SK-N-SH (cell line): Measurements from ENCODE around the gene RNASET2. TPM values are rescaled to one million over a fixed set of nuclear protein-coding genes. Genes with fewer than 3 reads are reported as not detected.
A peak's percentile ranks its signal among the peaks of the same experiment; 100 is the strongest.

Experiments
- CTCF ChIA-PET: fragments of 300-600, 350-600 bp; formaldehyde crosslinking; extraction: SDS; loops from one replicate; lab custom pipeline; 2021; lab: Yijun Ruan, JAX
- POLR2A ChIA-PET: fragments of 350-600 bp; sonication (Branson Sonifier 250); formaldehyde crosslinking; extraction: SDS; loops from one replicate; lab custom pipeline; 2020; ENCODE audit warnings: antibody characterized with exemption, inconsistent platforms; lab: Yijun Ruan, JAX
- DNase-seq: peaks from one replicate; pipeline ENCODE4 v3.0.0; 2012
- H2AFZ ChIP-seq: fragments of 200-600 bp; sonication (generic); 2 replicates; pipeline ENCODE4 v1.8.1; 2016; ENCODE audit warnings: antibody characterized with exemption, mild to moderate bottlenecking, low read depth
- H3F3A ChIP-seq: fragments of 200-600 bp; sonication (generic); replicated peaks from 2 replicates; pipeline ENCODE3; 2016; ENCODE audit warnings: antibody characterized with exemption, mild to moderate bottlenecking; ENCODE audit not compliant: insufficient read depth
- H3K27ac ChIP-seq, 2 experiments: fragments of 200-500 bp in 1 of 2; fragments of 200-600 bp in 1 of 2; sonication (Bioruptor generic) in 1 of 2; sonication (generic), shearing (Covaris generic) in 1 of 2; 2 replicates each; pipeline versions ENCODE4 v1.5.1 to v1.6.1; 2014 to 2016; ENCODE audit warnings: low read depth in 2 of 2, inconsistent platforms in 1 of 2, low read length in 1 of 2, mild to moderate bottlenecking in 1 of 2, mixed read lengths in 1 of 2
- H3K27me3 ChIP-seq: fragments of 200-600 bp; sonication (generic), shearing (Covaris generic); 2 replicates; pipeline ENCODE4 v1.6.1; 2016; ENCODE audit warnings: mixed run types; ENCODE audit not compliant: insufficient read depth
- H3K36me3 ChIP-seq, 2 experiments: fragments of 200-500 bp in 1 of 2; fragments of 200-600 bp in 1 of 2; sonication (Bioruptor generic) in 1 of 2; sonication (generic) in 1 of 2; replicated peaks in 1 of 2; 2 replicates each; pipeline versions ENCODE3 to v1.5.1; 2014 to 2016; ENCODE audit warnings: low read length in 1 of 2, mild to moderate bottlenecking in 1 of 2; ENCODE audit not compliant: insufficient read depth in 2 of 2, control insufficient read depth in 1 of 2
- H3K4me1 ChIP-seq, 2 experiments: fragments of 200-500 bp in 1 of 2; fragments of 200-600 bp in 1 of 2; sonication (Bioruptor generic) in 1 of 2; sonication (generic), shearing (Covaris generic) in 1 of 2; 2 replicates each; pipeline versions ENCODE4 v1.5.1 to v1.6.1; 2014 to 2016; ENCODE audit warnings: low read depth in 1 of 2, low read length in 1 of 2, mixed run types in 1 of 2; ENCODE audit not compliant: insufficient read depth in 2 of 2, control insufficient read depth in 1 of 2
- H3K4me2 ChIP-seq: fragments of 200-600 bp; sonication (generic), shearing (Covaris generic); 2 replicates; pipeline ENCODE4 v1.6.1; 2017; ENCODE audit warnings: mixed run types
- H3K4me3 ChIP-seq, 2 experiments: fragments of 200-500 bp in 1 of 2; fragments of 200-600 bp in 1 of 2; sonication (Bioruptor generic) in 1 of 2; sonication (generic), shearing (Covaris generic) in 1 of 2; 2 replicates each; pipeline versions ENCODE4 v1.5.1 to v1.8.1; 2014 to 2016; ENCODE audit warnings: low read depth in 2 of 2, inconsistent platforms in 1 of 2, low read length in 1 of 2, mild to moderate bottlenecking in 1 of 2, mixed read lengths in 1 of 2, moderate library complexity in 1 of 2
- H3K79me2 ChIP-seq: fragments of 200-600 bp; sonication (generic); 2 replicates; pipeline ENCODE4 v1.8.1; 2017; ENCODE audit warnings: mild to moderate bottlenecking; ENCODE audit not compliant: insufficient read depth
- H3K9ac ChIP-seq: fragments of 200-600 bp; sonication (generic); 2 replicates; pipeline ENCODE4 v1.6.1; 2017; ENCODE audit warnings: mixed run types
- H3K9me2 ChIP-seq: fragments of 200-600 bp; sonication (generic); 2 replicates; pipeline ENCODE4 v1.6.1; 2017; ENCODE audit warnings: mixed run types
- H3K9me3 ChIP-seq: fragments of 200-600 bp; sonication (generic); 2 replicates; pipeline ENCODE4 v1.6.1; 2017; ENCODE audit warnings: mixed run types, mild to moderate bottlenecking, moderate library complexity
- H4K20me1 ChIP-seq: fragments of 200-600 bp; sonication (generic); 2 replicates; pipeline ENCODE4 v1.6.1; 2017; ENCODE audit warnings: mild to moderate bottlenecking, mixed run types; ENCODE audit not compliant: insufficient read depth
- EP300 ChIP-seq, 2 experiments: IDR thresholded peaks; 2 replicates each; pipeline versions ENCODE4 v1.4.0 to v1.6.1; 2012; ENCODE audit warnings: borderline replicate concordance in 1 of 2, low read depth in 1 of 2, low read length in 1 of 2
- FOXJ3 ChIP-seq: sonication (generic); formaldehyde crosslinking; IDR thresholded peaks from 2 replicates; pipeline ENCODE4 v1.5.1; 2020; ENCODE audit warnings: mild to moderate bottlenecking, missing genetic modification reagents
- FOXM1 ChIP-seq: IDR thresholded peaks from 2 replicates; pipeline ENCODE4 v1.4.0; 2012; ENCODE audit warnings: low read depth, mild to moderate bottlenecking
- GABPA ChIP-seq: IDR thresholded peaks from 2 replicates; pipeline ENCODE4 v1.4.0; 2012; ENCODE audit warnings: low read depth, mild to moderate bottlenecking
- NFIC ChIP-seq: IDR thresholded peaks from 2 replicates; pipeline ENCODE4 v1.4.0; 2012; ENCODE audit warnings: borderline replicate concordance
- POLR2AphosphoS5 ChIP-seq: IDR thresholded peaks from 2 replicates; pipeline ENCODE4 v1.6.1; 2012; ENCODE audit warnings: low read depth, low read length
- RFX5 ChIP-seq: IDR thresholded peaks from 2 replicates; pipeline ENCODE4 v1.6.1; 2012; ENCODE audit warnings: mild to moderate bottlenecking, improper control_type of control experiment, low read length
- RXRA ChIP-seq: IDR thresholded peaks from 2 replicates; pipeline ENCODE4 v1.4.0; 2012; ENCODE audit warnings: low read depth, mild to moderate bottlenecking, borderline replicate concordance
- TCF12 ChIP-seq: IDR thresholded peaks from 2 replicates; pipeline ENCODE4 v1.4.0; 2012
- TEAD4 ChIP-seq: IDR thresholded peaks from 2 replicates; pipeline ENCODE4 v1.4.0; 2012; ENCODE audit warnings: mild to moderate bottlenecking, borderline replicate concordance; ENCODE audit not compliant: insufficient read depth
- WGBS: methylation state at CpG from one replicate; pipeline ENCODE4 v1.1.6; 2017; ENCODE audit warnings: low lambda C conversion rate; 5-methylcytosine and 5-hydroxymethylcytosine counted together
- polyA plus RNA-seq, 3 experiments: library from polyadenylated mRNA; depleted of rRNA; stranded (reverse); fragments of >200 nt; gene quantifications; 2 replicates each; pipeline ENCODE4 v1.2.3, GENCODE V29; 2012
- TF ChIP-seq, protein P1 (sequence below): fragments of 150-350 bp; IDR thresholded peaks from 2 replicates; pipeline ENCODE4 v1.6.1; 2017; ENCODE audit warnings: antibody characterized with exemption, low read length, low read depth, borderline replicate concordance
- TF ChIP-seq, protein P2 (sequence below): IDR thresholded peaks from 2 replicates; pipeline ENCODE4 v1.4.0; 2012; ENCODE audit warnings: low read depth, borderline replicate concordance
- TF ChIP-seq, protein P3 (sequence below): fragments of 200-600 bp; sonication (generic); IDR thresholded peaks from 2 replicates; pipeline ENCODE4 v1.6.1; 2017; ENCODE audit warnings: antibody characterized with exemption, mild to moderate bottlenecking, moderate library complexity
- TF ChIP-seq, protein P4 (sequence below): IDR thresholded peaks from 2 replicates; pipeline ENCODE4 v1.6.1; 2012; ENCODE audit warnings: mild to moderate bottlenecking, low read depth, low read length, moderate library complexity
- TF ChIP-seq, protein P5 (sequence below): IDR thresholded peaks from 2 replicates; pipeline ENCODE4; 2012

The RNASET2 gene
- polyA plus RNA-seq, 1 of the 3 experiments (the other 2 are of a cell fraction), result 59.2 TPM

DNA sequence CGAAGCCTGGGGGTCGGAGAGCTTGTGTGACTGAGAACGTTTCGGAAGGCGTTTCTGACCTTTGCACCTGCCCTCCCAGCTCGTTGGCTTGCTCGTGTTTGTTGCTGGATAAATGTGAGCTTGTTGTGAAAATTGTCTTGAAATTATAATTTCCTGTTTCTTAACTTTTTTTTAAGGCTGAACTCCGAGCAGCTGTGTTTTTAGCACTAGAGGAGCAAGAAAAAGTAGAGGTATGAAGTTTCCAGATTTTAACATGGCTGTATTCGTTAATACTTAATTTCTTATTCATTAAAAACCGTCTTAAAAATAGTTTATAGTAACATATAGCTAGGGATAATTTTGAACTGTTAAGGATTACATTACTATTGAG lies 43.5 kb upstream of the RNASET2 start:
- H3K36me3 ChIP-seq, result peaks cover 26 to 35% of the 10 kb centered on the region in 2 experiments
- ChIA-PET CTCF (interaction anchor here (0.6 to 3.4 kb wide), 9 partner anchors 10 to 152 kb away, joined by 3 to 27 read pairs (median 4); no protein-coding TSS in a partner anchor), POLR2A (interaction anchor here (0.7 to 0.9 kb wide), 2 partner anchors 30 to 43 kb away, joined by 3 to 4 read pairs; partner anchors contain the start of gene RNASET2)
- H3K79me2 ChIP-seq, result peaks cover 78% of the 10 kb centered on the region
- no peaks in the 10 kb centered on the region for H3K27me3 ChIP-seq
- H3K9me2 ChIP-seq, result no peaks in the 10 kb centered on the region
- H4K20me1 ChIP-seq, result peaks cover 5% of the 10 kb centered on the region
- H3K4me3 ChIP-seq, result peak overlapping the region; percentile 87 to 97
- peak overlapping the region; percentile 42 to 86; a peak in 3 of 4 replicates for H3K27ac ChIP-seq
- H3K4me2 ChIP-seq, result peak overlapping the region; percentile 87
- TF ChIP-seq, protein P1, sequence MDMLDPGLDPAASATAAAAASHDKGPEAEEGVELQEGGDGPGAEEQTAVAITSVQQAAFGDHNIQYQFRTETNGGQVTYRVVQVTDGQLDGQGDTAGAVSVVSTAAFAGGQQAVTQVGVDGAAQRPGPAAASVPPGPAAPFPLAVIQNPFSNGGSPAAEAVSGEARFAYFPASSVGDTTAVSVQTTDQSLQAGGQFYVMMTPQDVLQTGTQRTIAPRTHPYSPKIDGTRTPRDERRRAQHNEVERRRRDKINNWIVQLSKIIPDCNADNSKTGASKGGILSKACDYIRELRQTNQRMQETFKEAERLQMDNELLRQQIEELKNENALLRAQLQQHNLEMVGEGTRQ, result no peak
- TF ChIP-seq EP300 (IDR thresholded peaks at IDR 0.05; ENCODE audit: borderline replicate concordance in 1 of 2, low read depth in 1 of 2, low read length in 1 of 2), result no peak
- TF ChIP-seq POLR2AphosphoS5, result no peak
- TF ChIP-seq, protein P2, sequence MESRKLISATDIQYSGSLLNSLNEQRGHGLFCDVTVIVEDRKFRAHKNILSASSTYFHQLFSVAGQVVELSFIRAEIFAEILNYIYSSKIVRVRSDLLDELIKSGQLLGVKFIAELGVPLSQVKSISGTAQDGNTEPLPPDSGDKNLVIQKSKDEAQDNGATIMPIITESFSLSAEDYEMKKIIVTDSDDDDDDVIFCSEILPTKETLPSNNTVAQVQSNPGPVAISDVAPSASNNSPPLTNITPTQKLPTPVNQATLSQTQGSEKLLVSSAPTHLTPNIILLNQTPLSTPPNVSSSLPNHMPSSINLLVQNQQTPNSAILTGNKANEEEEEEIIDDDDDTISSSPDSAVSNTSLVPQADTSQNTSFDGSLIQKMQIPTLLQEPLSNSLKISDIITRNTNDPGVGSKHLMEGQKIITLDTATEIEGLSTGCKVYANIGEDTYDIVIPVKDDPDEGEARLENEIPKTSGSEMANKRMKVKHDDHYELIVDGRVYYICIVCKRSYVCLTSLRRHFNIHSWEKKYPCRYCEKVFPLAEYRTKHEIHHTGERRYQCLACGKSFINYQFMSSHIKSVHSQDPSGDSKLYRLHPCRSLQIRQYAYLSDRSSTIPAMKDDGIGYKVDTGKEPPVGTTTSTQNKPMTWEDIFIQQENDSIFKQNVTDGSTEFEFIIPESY, result no peak
- no peak for TF ChIP-seq FOXM1
- no peak for TF ChIP-seq NFIC
- no peak for TF ChIP-seq TCF12
- TF ChIP-seq, protein P3, sequence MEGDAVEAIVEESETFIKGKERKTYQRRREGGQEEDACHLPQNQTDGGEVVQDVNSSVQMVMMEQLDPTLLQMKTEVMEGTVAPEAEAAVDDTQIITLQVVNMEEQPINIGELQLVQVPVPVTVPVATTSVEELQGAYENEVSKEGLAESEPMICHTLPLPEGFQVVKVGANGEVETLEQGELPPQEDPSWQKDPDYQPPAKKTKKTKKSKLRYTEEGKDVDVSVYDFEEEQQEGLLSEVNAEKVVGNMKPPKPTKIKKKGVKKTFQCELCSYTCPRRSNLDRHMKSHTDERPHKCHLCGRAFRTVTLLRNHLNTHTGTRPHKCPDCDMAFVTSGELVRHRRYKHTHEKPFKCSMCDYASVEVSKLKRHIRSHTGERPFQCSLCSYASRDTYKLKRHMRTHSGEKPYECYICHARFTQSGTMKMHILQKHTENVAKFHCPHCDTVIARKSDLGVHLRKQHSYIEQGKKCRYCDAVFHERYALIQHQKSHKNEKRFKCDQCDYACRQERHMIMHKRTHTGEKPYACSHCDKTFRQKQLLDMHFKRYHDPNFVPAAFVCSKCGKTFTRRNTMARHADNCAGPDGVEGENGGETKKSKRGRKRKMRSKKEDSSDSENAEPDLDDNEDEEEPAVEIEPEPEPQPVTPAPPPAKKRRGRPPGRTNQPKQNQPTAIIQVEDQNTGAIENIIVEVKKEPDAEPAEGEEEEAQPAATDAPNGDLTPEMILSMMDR, result no peak
- TF ChIP-seq GABPA, result no peak
- 9% methylated on average over 10 of the region's 10 CpGs for WGBS
- H3F3A ChIP-seq, result peaks cover 3% of the 10 kb centered on the region
- no peak for DNase-seq
- no peaks in the 10 kb centered on the region for H3K9me3 ChIP-seq
- H3K4me1 ChIP-seq, result peaks cover 15 to 24% of the 10 kb centered on the region in 2 experiments; a peak in 3 of 4 replicates
- H2AFZ ChIP-seq, result peak overlapping the region; percentile 87; the same call in 1 of the 2 replicates
- H3K9ac ChIP-seq, result peak overlapping the region; percentile 81

DNA sequence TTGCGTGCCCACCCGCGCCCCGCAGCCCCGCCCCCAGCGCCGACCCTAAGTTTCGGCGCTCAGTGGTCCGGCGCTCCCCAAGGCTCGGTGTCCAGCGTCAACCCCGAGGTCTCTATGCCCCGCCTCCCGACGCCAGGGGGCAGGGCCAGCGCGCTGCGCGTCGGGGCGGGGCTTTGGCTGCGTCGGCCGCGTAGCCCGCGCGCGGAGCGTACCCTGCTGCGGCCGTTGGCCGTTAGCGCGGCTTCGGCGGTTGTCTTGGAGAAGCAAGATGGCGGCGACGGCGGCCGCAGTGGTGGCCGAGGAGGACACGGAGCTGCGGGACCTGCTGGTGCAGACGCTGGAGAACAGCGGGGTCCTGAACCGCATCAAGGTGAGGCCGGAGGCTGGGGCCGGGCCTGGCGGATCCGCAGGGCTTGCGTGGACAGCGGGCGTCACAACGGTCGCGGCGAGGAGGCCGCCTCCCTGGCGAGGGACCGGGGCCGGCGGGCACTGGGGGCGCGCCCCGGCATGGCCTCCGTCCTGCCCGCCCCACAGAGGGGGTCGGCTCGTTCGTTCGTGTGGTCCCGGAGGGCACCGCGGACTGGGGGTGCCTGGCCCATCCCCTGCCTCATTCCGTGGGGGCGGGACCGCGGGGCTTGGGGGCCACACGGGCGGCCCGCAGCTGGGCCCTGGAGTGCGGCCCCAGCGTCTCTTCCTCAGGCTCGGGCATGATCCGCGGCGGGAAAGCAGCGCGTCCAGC lies 43.0 kb upstream of the RNASET2 start, which contains the start of gene CEP43:
Gene CEP43 (plus strand): TSS at position 253 of the 739 bp plus-strand sequence. CDS start 16 bp downstream, at position 269.
- H3K27ac ChIP-seq, result peak within 1 kb of the TSS; percentile 42 to 86; a peak in 3 of 4 replicates
- H3K9ac ChIP-seq, result peak within 1 kb of the TSS; percentile 81
- peak within 1 kb of the TSS; percentile 98 for H3K4me2 ChIP-seq
- H3K27me3 ChIP-seq, result no peaks in the 10 kb centered on the region
- no peaks in the 10 kb centered on the region for H3K9me2 ChIP-seq
- H2AFZ ChIP-seq, result peak within 1 kb of the TSS; percentile 92
- peaks cover 24 to 29% of the 10 kb centered on the region in 2 experiments for H3K36me3 ChIP-seq
- peaks cover 83% of the 10 kb centered on the region for H3K79me2 ChIP-seq
- 4% methylated on average over 9 of the region's 93 CpGs for WGBS
- peak within 1 kb of the TSS; percentile 96 to 97 for H3K4me3 ChIP-seq
- H3K4me1 ChIP-seq, result peaks cover 15 to 24% of the 10 kb centered on the region in 2 experiments; a peak in 3 of 4 replicates
- peaks cover 3% of the 10 kb centered on the region for H3F3A ChIP-seq
- peak; percentile 99 for DNase-seq
- H4K20me1 ChIP-seq, result peaks cover 5% of the 10 kb centered on the region
- H3K9me3 ChIP-seq, result no peaks in the 10 kb centered on the region
- ChIA-PET CTCF (interaction anchor here (0.6 to 3.4 kb wide), 11 partner anchors 10 to 152 kb away, joined by 3 to 27 read pairs (median 4); no protein-coding TSS in a partner anchor), POLR2A (interaction anchor here (0.7 to 1.5 kb wide), 3 partner anchors 31 to 43 kb away, joined by 3 to 5 read pairs (median 4); partner anchors contain the start of gene RNASET2)
- no peak for TF ChIP-seq RFX5
- no peak for TF ChIP-seq TEAD4
- TF ChIP-seq, protein P4, sequence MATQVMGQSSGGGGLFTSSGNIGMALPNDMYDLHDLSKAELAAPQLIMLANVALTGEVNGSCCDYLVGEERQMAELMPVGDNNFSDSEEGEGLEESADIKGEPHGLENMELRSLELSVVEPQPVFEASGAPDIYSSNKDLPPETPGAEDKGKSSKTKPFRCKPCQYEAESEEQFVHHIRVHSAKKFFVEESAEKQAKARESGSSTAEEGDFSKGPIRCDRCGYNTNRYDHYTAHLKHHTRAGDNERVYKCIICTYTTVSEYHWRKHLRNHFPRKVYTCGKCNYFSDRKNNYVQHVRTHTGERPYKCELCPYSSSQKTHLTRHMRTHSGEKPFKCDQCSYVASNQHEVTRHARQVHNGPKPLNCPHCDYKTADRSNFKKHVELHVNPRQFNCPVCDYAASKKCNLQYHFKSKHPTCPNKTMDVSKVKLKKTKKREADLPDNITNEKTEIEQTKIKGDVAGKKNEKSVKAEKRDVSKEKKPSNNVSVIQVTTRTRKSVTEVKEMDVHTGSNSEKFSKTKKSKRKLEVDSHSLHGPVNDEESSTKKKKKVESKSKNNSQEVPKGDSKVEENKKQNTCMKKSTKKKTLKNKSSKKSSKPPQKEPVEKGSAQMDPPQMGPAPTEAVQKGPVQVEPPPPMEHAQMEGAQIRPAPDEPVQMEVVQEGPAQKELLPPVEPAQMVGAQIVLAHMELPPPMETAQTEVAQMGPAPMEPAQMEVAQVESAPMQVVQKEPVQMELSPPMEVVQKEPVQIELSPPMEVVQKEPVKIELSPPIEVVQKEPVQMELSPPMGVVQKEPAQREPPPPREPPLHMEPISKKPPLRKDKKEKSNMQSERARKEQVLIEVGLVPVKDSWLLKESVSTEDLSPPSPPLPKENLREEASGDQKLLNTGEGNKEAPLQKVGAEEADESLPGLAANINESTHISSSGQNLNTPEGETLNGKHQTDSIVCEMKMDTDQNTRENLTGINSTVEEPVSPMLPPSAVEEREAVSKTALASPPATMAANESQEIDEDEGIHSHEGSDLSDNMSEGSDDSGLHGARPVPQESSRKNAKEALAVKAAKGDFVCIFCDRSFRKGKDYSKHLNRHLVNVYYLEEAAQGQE, result peak; percentile 25; the same call in 1 of the 2 replicates
- TF ChIP-seq POLR2AphosphoS5, result peak; percentile 62; the same call in 1 of the 2 replicates
- no peak for TF ChIP-seq RXRA
- TF ChIP-seq, protein P5, sequence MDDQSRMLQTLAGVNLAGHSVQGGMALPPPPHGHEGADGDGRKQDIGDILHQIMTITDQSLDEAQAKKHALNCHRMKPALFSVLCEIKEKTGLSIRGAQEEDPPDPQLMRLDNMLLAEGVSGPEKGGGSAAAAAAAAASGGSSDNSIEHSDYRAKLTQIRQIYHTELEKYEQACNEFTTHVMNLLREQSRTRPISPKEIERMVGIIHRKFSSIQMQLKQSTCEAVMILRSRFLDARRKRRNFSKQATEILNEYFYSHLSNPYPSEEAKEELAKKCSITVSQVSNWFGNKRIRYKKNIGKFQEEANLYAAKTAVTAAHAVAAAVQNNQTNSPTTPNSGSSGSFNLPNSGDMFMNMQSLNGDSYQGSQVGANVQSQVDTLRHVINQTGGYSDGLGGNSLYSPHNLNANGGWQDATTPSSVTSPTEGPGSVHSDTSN, result no peak
- no peak for TF ChIP-seq FOXJ3
